H1 (cell line): ENCODE results near the gene JAG2. TPM values are rescaled to one million over a fixed set of nuclear protein-coding genes. Genes with fewer than 3 reads are reported as not detected.

ENCODE experiments used
- CTCF ChIA-PET: fragments of 300-600 bp; sonication (Branson Sonifier 250); formaldehyde crosslinking; loops from one replicate; lab custom pipeline; 2021; ENCODE audit not compliant: partially characterized antibody; lab: Charles Lee
- POLR2A ChIA-PET: fragments of 300-600 bp; sonication (Branson Sonifier 250); formaldehyde crosslinking; loops from one replicate; lab custom pipeline; 2021; ENCODE audit warnings: inconsistent platforms; ENCODE audit not compliant: partially characterized antibody; lab: Charles Lee
- DNase-seq, 2 experiments: peaks; one replicate each; pipeline versions ENCODE4 v3.0.0 to v3.0.0-alpha.2; 2010 to 2022; ENCODE audit warnings: low spot score in 2 of 2, low read depth in 1 of 2, mixed read lengths in 1 of 2
- FAIRE-seq: peaks from 2 replicates; lab custom pipeline; 2011; peaks lifted over from hg19 to GRCh38; lab: Jason Lieb, UNC
- H2AFZ ChIP-seq: 2 replicates; pipeline ENCODE4 v1.8.1; 2012; ENCODE audit warnings: low read length, inconsistent platforms
- H2AK5ac ChIP-seq: 2 replicates; pipeline ENCODE4 v1.6.1; 2013; ENCODE audit warnings: low read depth, low read length
- H2BK120ac ChIP-seq: replicated peaks from 2 replicates; pipeline ENCODE3; 2013; ENCODE audit warnings: low read depth, low read length, inconsistent platforms
- H2BK12ac ChIP-seq: 2 replicates; pipeline ENCODE4 v1.6.1; 2013; ENCODE audit warnings: low read depth, low read length
- H2BK15ac ChIP-seq: 2 replicates; pipeline ENCODE4 v1.6.1; 2013; ENCODE audit warnings: low read length
- H2BK20ac ChIP-seq: 2 replicates; pipeline ENCODE4 v1.6.1; 2013; ENCODE audit warnings: low read length
- H2BK5ac ChIP-seq: 2 replicates; pipeline ENCODE4 v1.6.1; 2013; ENCODE audit warnings: low read depth, low read length
- H3K14ac ChIP-seq: 2 replicates; pipeline ENCODE4 v1.6.1; 2013; ENCODE audit warnings: inconsistent platforms; ENCODE audit not compliant: insufficient read length
- H3K18ac ChIP-seq: 2 replicates; pipeline ENCODE4 v1.6.1; 2013; ENCODE audit warnings: low read length; ENCODE audit errors: extremely low read depth
- H3K23ac ChIP-seq: 2 replicates; pipeline ENCODE4 v1.6.1; 2013; ENCODE audit warnings: inconsistent platforms; ENCODE audit not compliant: insufficient read length
- H3K23me2 ChIP-seq: 2 replicates; pipeline ENCODE4 v1.6.1; 2013; ENCODE audit warnings: low read depth, low read length
- H3K27ac ChIP-seq: 2 replicates; pipeline ENCODE4 v1.6.1; 2011; ENCODE audit warnings: low read depth, low read length, inconsistent platforms
- H3K27me3 ChIP-seq, 4 experiments: replicated peaks in 1 of 4; 1 replicate in 1 of 4; 2 replicates in 3 of 4; pipeline versions ENCODE4 v1.6.1 to v1.8.1; 2011 to 2013; ENCODE audit warnings: low read length in 3 of 4, mild to moderate bottlenecking in 3 of 4, inconsistent platforms in 2 of 4, mixed read lengths in 2 of 4, moderate library complexity in 1 of 4; ENCODE audit not compliant: control insufficient read depth in 3 of 4, insufficient read depth in 3 of 4; ENCODE audit errors: extremely low read depth in 1 of 4
- H3K36me3 ChIP-seq, 4 experiments: 2 replicates each; pipeline versions ENCODE4 v1.6.1 to v1.8.1; 2011 to 2013; ENCODE audit warnings: mild to moderate bottlenecking in 4 of 4, low read length in 3 of 4, moderate library complexity in 2 of 4, control low read depth in 1 of 4, inconsistent platforms in 1 of 4; ENCODE audit not compliant: insufficient read depth in 4 of 4, control insufficient read depth in 2 of 4
- H3K4ac ChIP-seq: replicated peaks from 2 replicates; pipeline ENCODE3; 2013; ENCODE audit warnings: low read length, low read depth, mixed read lengths, inconsistent platforms; ENCODE audit not compliant: insufficient read length
- H3K4me1 ChIP-seq, 4 experiments: replicated peaks in 1 of 4; 1 replicate in 1 of 4; 2 replicates in 3 of 4; pipeline versions ENCODE4 v1.6.1 to v1.8.1; 2011 to 2013; ENCODE audit warnings: low read length in 3 of 4, inconsistent platforms in 2 of 4, mixed read lengths in 1 of 4; ENCODE audit not compliant: insufficient read depth in 4 of 4, control insufficient read depth in 3 of 4
- H3K4me2 ChIP-seq, 2 experiments: 2 replicates each; pipeline versions ENCODE4 v1.6.1 to v1.8.1; 2011 to 2013; ENCODE audit warnings: low read depth in 2 of 2, low read length in 2 of 2, control low read depth in 1 of 2, inconsistent platforms in 1 of 2, mild to moderate bottlenecking in 1 of 2; ENCODE audit not compliant: insufficient read depth in 1 of 2
- H3K4me3 ChIP-seq, 4 experiments: fragments of 200-600, 300-600 bp in 1 of 4; sonication (generic), shearing (Covaris generic), sonication (Bioruptor Twin) in 1 of 4; 2 replicates each; pipeline versions ENCODE4 v1.5.1 to v1.8.1; 2011 to 2016; ENCODE audit warnings: low read length in 4 of 4, low read depth in 3 of 4, control low read depth in 2 of 4, inconsistent platforms in 2 of 4, mild to moderate bottlenecking in 2 of 4, mixed read lengths in 1 of 4, moderate library complexity in 1 of 4; ENCODE audit not compliant: insufficient read depth in 2 of 4; ENCODE audit errors: extremely low read depth in 1 of 4
- H3K56ac ChIP-seq: replicated peaks from 2 replicates; pipeline ENCODE3; 2013; ENCODE audit warnings: low read depth, mild to moderate bottlenecking, mixed read lengths, low read length, inconsistent platforms; ENCODE audit not compliant: insufficient read length
- H3K79me1 ChIP-seq: 2 replicates; pipeline ENCODE4 v1.6.1; 2013; ENCODE audit warnings: low read depth, low read length, control low read depth
- H3K79me2 ChIP-seq, 2 experiments: 2 replicates each; pipeline versions ENCODE4 v1.6.1 to v1.8.1; 2012 to 2013; ENCODE audit warnings: low read length in 2 of 2, mild to moderate bottlenecking in 2 of 2, inconsistent platforms in 1 of 2; ENCODE audit not compliant: insufficient read depth in 2 of 2, control insufficient read depth in 1 of 2
- H3K9ac ChIP-seq, 4 experiments: replicated peaks in 1 of 4; 1 replicate in 1 of 4; 2 replicates in 3 of 4; pipeline versions ENCODE4 v1.6.1 to v1.8.1; 2011 to 2013; ENCODE audit warnings: low read depth in 3 of 4, low read length in 3 of 4, control low read depth in 2 of 4, mild to moderate bottlenecking in 2 of 4, moderate library complexity in 2 of 4, inconsistent platforms in 1 of 4; ENCODE audit errors: extremely low read depth in 1 of 4
- H3K9me3 ChIP-seq, 2 experiments: 2 replicates each; pipeline versions ENCODE4 v1.6.1 to v1.8.1; 2012 to 2013; ENCODE audit warnings: mild to moderate bottlenecking in 2 of 2, moderate library complexity in 2 of 2, control low read depth in 1 of 2, inconsistent platforms in 1 of 2, low read depth in 1 of 2, low read length in 1 of 2, mixed read lengths in 1 of 2; ENCODE audit not compliant: insufficient read depth in 2 of 2
- H4K20me1 ChIP-seq, 2 experiments: replicated peaks in 1 of 2; 2 replicates each; pipeline versions ENCODE3 to v1.8.1; 2011 to 2013; ENCODE audit warnings: inconsistent platforms in 2 of 2, low read length in 2 of 2, mild to moderate bottlenecking in 1 of 2; ENCODE audit not compliant: insufficient read depth in 2 of 2, control insufficient read depth in 1 of 2
- H4K5ac ChIP-seq: 2 replicates; pipeline ENCODE4 v1.6.1; 2013; ENCODE audit warnings: low read length, low read depth, mixed read lengths, inconsistent platforms; ENCODE audit not compliant: insufficient read length
- H4K8ac ChIP-seq: 2 replicates; pipeline ENCODE4 v1.8.0; 2013; ENCODE audit warnings: mild to moderate bottlenecking, moderate library complexity, low read length, inconsistent platforms; ENCODE audit not compliant: insufficient read depth; ENCODE audit errors: extremely low read depth
- H4K91ac ChIP-seq: replicated peaks from 2 replicates; pipeline ENCODE3; 2013; ENCODE audit warnings: low read length, mixed read lengths, inconsistent platforms; ENCODE audit not compliant: insufficient read length
- CHD1 ChIP-seq: IDR thresholded peaks from 2 replicates; pipeline ENCODE4 v1.6.1; 2012; ENCODE audit warnings: low read depth, low read length, improper control_type of control experiment
- CTBP2 ChIP-seq: IDR thresholded peaks from 2 replicates; pipeline ENCODE4 v1.7.0; 2011; ENCODE audit warnings: borderline replicate concordance, mild to moderate bottlenecking, moderate library complexity, mixed read lengths, low read length; ENCODE audit not compliant: insufficient read depth, insufficient read length
- EP300 ChIP-seq, 2 experiments: IDR thresholded peaks; 1 replicate in 1 of 2; 2 replicates in 1 of 2; pipeline ENCODE4 v1.6.1; 2011 to 2012; ENCODE audit warnings: low read depth in 2 of 2, low read length in 2 of 2, mild to moderate bottlenecking in 2 of 2, borderline replicate concordance in 1 of 2, inconsistent platforms in 1 of 2, moderate library complexity in 1 of 2
- KDM4A ChIP-seq: IDR thresholded peaks from one replicate; pipeline ENCODE4 v1.7.1; 2012; ENCODE audit warnings: low read depth, mild to moderate bottlenecking, moderate library complexity, low read length, inconsistent platforms; ENCODE audit not compliant: severe bottlenecking
- POLR2A ChIP-seq, 2 experiments: IDR thresholded peaks; 1 replicate in 1 of 2; 2 replicates in 1 of 2; pipeline ENCODE4 v1.6.1; 2011; ENCODE audit warnings: low read depth in 2 of 2, low read length in 2 of 2, mild to moderate bottlenecking in 2 of 2; ENCODE audit errors: control extremely low read depth in 1 of 2
- RNF2 ChIP-seq: fragments of 200-900, 300-1000 bp; sonication (generic); IDR thresholded peaks from 2 replicates; pipeline ENCODE4 v1.7.1; 2016; ENCODE audit warnings: borderline replicate concordance, low read depth, mild to moderate bottlenecking, antibody characterized with exemption, low read length; ENCODE audit not compliant: poor library complexity, severe bottlenecking; ENCODE audit errors: missing control alignments
- WGBS, 2 experiments: shearing (Covaris generic) in 1 of 2; methylation state at CpG; one replicate each; pipeline versions ENCODE4 v1.1.6 to v1.1.7; 2013 to 2015; ENCODE audit warnings: low lambda C conversion rate in 2 of 2, mixed read lengths in 2 of 2, inconsistent platforms in 1 of 2, low coverage in 1 of 2, missing lambda C conversion rate in 1 of 2; ENCODE audit not compliant: insufficient replicate concordance in 2 of 2, insufficient coverage in 1 of 2, insufficient read length in 1 of 2; ENCODE audit errors: extremely low coverage in 1 of 2, missing lambda C conversion rate in 1 of 2; 5-methylcytosine and 5-hydroxymethylcytosine counted together
- polyA plus RNA-seq, 7 experiments: library from polyadenylated mRNA; depleted of rRNA in 3 of 7; stranded (reverse) in 5 of 7; unstranded in 2 of 7; fragments of >200 nt in 5 of 7; fragments of 200-250 nt in 2 of 7; gene quantifications; 1 replicate in 5 of 7; 2 replicates in 1 of 7; 4 replicates in 1 of 7; pipeline versions ENCODE4 v1.2.1 to v1.2.3, GENCODE V29; 2011 to 2013; ENCODE audit warnings: missing spikeins in 2 of 7, mixed read lengths in 2 of 7
- total RNA-seq: library from RNA; stranded (reverse); fragmentation: NEBNext Ultra II Directional; extraction: Animal tissue kit (Norgen Biotek cat#: 25700); gene quantifications from 2 replicates; pipeline ENCODE4 v1.2.1, GENCODE V29; 2021

Gene JAG2
- total and polyA plus RNA-seq, 2 of the 8 experiments (the other 6 are each of a cell fraction or from before 2014, with no cell fraction given), result 2.8 to 6.2 TPM

DNA sequence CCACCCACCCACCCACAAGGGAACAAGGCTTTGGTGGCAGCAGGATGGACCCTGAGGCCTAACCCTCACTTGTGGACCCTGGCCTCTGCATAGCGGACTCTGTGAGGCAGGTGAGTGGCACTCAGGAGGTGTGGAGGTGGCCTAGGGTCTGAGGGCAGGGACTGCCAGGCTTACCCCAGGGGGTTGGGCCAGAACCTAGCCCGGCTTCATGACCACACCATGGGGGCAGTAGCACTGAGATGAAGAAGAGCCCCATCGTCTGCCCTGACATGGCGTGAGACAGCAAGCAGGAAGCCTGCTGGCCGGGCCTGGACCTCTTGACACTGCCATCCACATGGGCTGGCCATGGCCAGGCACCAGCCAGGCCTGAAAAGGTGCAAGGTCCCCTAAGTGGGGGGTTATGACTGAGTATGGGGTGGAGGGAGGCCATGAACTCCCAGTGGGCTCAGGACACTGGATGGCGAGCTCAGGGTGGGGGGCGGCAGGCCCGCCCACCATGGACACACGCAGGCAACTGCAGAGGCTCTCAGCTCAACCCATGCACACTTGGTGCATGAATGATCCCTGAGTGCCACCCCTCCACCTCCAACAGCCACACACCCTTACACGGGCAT lies 29.3 kb downstream of the JAG2 start:
- Histone ChIP-seq H4K5ac (no peak overlapping the region), H3K18ac (no peak overlapping the region), H4K91ac (no peak overlapping the region), H3K9me3 (peaks cover 5 to 16% of the 10 kb centered on the region in 2 experiments), H3K27me3 (no peaks in the 10 kb centered on the region), H3K4me3 (no peak overlapping the region), H2AFZ (no peak overlapping the region), H2BK5ac (no peak overlapping the region), H3K14ac (no peak overlapping the region), H3K79me1 (no peaks in the 10 kb centered on the region), H4K20me1 (peaks cover 0 to 2% of the 10 kb centered on the region in 2 experiments), H2BK20ac (no peak overlapping the region), H3K23ac (no peak overlapping the region), H3K79me2 (no peaks in the 10 kb centered on the region), H4K8ac (no peak overlapping the region), H2BK15ac (no peak overlapping the region), H2AK5ac (no peak overlapping the region), H3K56ac (no peak overlapping the region), H3K4me1 (peaks cover 0 to 9% (median 0%) of the 10 kb centered on the region in 4 experiments; a peak in 3 of 7 replicates), H3K36me3 (peaks cover 0 to 4% (median 0%) of the 10 kb centered on the region in 4 experiments; a peak in 2 of 8 replicates), H3K4ac (no peak overlapping the region), H2BK120ac (no peak overlapping the region), H3K23me2 (no peaks in the 10 kb centered on the region), H2BK12ac (no peak overlapping the region), H3K4me2 (no peak overlapping the region), H3K27ac (no peak overlapping the region), H3K9ac (no peak overlapping the region)
- 69% methylated on average over 9 of the region's 10 CpGs; no CpG with 5 or more reads in 1 of the 2 experiments for WGBS, 2 experiments
- ChIA-PET CTCF (interaction anchor here (0.9 to 1.1 kb wide), 2 partner anchors 20 to 21 kb away, joined by 3 read pairs; no protein-coding TSS in a partner anchor), POLR2A (no interaction called here)
- TF ChIP-seq POLR2A (IDR thresholded peaks at IDR 0.05; ENCODE audit: control extremely low read depth in 1 of 2, low read depth in 2 of 2, low read length in 2 of 2) (no peak), CHD1 (no peak), RNF2 (no peak), KDM4A (no peak), CTBP2 (no peak), EP300 (IDR thresholded peaks at IDR 0.05; ENCODE audit: borderline replicate concordance in 1 of 2, low read depth in 2 of 2, low read length in 2 of 2) (no peak)
- FAIRE-seq (no peak), DNase-seq (no peak)
